ENCODE results near the gene AJAP1.

- TF ChIP-seq EZH2 (IDR thresholded peaks at IDR 0.05; ENCODE audit: borderline replicate concordance, insufficient read depth, low read length, poor library complexity, severe bottlenecking) (no peak), EP300 (conservative IDR thresholded peaks at IDR 0.05; ENCODE audit: poor library complexity, severe bottlenecking) (no peak), RAD21 (conservative IDR thresholded peaks at IDR 0.05) (no peak), REST (IDR thresholded peaks at IDR 0.05; ENCODE audit: borderline replicate concordance) (no peak), POLR2AphosphoS5 (IDR thresholded peaks at IDR 0.05) (no peak)
- TF ChIP-seq, protein P1, sequence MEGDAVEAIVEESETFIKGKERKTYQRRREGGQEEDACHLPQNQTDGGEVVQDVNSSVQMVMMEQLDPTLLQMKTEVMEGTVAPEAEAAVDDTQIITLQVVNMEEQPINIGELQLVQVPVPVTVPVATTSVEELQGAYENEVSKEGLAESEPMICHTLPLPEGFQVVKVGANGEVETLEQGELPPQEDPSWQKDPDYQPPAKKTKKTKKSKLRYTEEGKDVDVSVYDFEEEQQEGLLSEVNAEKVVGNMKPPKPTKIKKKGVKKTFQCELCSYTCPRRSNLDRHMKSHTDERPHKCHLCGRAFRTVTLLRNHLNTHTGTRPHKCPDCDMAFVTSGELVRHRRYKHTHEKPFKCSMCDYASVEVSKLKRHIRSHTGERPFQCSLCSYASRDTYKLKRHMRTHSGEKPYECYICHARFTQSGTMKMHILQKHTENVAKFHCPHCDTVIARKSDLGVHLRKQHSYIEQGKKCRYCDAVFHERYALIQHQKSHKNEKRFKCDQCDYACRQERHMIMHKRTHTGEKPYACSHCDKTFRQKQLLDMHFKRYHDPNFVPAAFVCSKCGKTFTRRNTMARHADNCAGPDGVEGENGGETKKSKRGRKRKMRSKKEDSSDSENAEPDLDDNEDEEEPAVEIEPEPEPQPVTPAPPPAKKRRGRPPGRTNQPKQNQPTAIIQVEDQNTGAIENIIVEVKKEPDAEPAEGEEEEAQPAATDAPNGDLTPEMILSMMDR (IDR thresholded peaks at IDR 0.05; ENCODE audit: poor library complexity, severe bottlenecking) = no peak
Measured at GRCh38 chr1:4691766-4692405, 37.5 kb downstream of the AJAP1 start.

Measured in neural cell (in vitro differentiated cells).